Measurements from ENCODE around the gene ZDHHC14. TPM values are rescaled to one million over a fixed set of nuclear protein-coding genes. Genes with fewer than 3 reads are reported as not detected.

Gene ZDHHC14
- total RNA-seq, 2 experiments from 2014 or later = 1.3 to 1.6 TPM

- peaks cover 18% of the 10 kb centered on the region for H3K4me1 ChIP-seq (ENCODE audit: insufficient read depth, low read length)
- H3K4me1 Mint-ChIP-seq (ENCODE audit: low read depth) = peaks cover 12% of the 10 kb centered on the region
- no peak for ATAC-seq (ENCODE audit: poor library complexity)
- no peak overlapping the region for H3K4me3 ChIP-seq (ENCODE audit: low read length)
- CTCF ChIA-PET = no interaction called here
- H3K9me3 Mint-ChIP-seq = no peaks in the 10 kb centered on the region
- H3K27ac Mint-ChIP-seq = no peak overlapping the region
- POLR2A ChIA-PET = no interaction called here
- H3K36me3 Mint-ChIP-seq (ENCODE audit: low read depth) = no peaks in the 10 kb centered on the region
- no peaks in the 10 kb centered on the region for H3K27me3 ChIP-seq (ENCODE audit: control insufficient read depth in 1 of 2, insufficient read depth in 2 of 2, low read length in 2 of 2)
- no peak overlapping the region for H3K4me3 Mint-ChIP-seq
- intact Hi-C loops (cut with DNase I, micrococcal nuclease) = no loop called here
- TF ChIP-seq, protein P1, sequence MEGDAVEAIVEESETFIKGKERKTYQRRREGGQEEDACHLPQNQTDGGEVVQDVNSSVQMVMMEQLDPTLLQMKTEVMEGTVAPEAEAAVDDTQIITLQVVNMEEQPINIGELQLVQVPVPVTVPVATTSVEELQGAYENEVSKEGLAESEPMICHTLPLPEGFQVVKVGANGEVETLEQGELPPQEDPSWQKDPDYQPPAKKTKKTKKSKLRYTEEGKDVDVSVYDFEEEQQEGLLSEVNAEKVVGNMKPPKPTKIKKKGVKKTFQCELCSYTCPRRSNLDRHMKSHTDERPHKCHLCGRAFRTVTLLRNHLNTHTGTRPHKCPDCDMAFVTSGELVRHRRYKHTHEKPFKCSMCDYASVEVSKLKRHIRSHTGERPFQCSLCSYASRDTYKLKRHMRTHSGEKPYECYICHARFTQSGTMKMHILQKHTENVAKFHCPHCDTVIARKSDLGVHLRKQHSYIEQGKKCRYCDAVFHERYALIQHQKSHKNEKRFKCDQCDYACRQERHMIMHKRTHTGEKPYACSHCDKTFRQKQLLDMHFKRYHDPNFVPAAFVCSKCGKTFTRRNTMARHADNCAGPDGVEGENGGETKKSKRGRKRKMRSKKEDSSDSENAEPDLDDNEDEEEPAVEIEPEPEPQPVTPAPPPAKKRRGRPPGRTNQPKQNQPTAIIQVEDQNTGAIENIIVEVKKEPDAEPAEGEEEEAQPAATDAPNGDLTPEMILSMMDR (IDR thresholded peaks at IDR 0.05) = no peak
- H3K27ac ChIP-seq (ENCODE audit: low read depth in 1 of 2, low read length in 2 of 2) = no peak overlapping the region
- H3K9me3 ChIP-seq (ENCODE audit: control insufficient read depth in 1 of 2, insufficient read depth in 1 of 2, low read length in 2 of 2) = no peaks in the 10 kb centered on the region
- DNase-seq = no peak
- H3K36me3 ChIP-seq (ENCODE audit: insufficient read depth, low read length) = no peaks in the 10 kb centered on the region
- peaks cover 4% of the 10 kb centered on the region for H3K27me3 Mint-ChIP-seq
Observed at GRCh38 chr6:157554747-157555146, 173.8 kb downstream of the ZDHHC14 start.

DNA sequence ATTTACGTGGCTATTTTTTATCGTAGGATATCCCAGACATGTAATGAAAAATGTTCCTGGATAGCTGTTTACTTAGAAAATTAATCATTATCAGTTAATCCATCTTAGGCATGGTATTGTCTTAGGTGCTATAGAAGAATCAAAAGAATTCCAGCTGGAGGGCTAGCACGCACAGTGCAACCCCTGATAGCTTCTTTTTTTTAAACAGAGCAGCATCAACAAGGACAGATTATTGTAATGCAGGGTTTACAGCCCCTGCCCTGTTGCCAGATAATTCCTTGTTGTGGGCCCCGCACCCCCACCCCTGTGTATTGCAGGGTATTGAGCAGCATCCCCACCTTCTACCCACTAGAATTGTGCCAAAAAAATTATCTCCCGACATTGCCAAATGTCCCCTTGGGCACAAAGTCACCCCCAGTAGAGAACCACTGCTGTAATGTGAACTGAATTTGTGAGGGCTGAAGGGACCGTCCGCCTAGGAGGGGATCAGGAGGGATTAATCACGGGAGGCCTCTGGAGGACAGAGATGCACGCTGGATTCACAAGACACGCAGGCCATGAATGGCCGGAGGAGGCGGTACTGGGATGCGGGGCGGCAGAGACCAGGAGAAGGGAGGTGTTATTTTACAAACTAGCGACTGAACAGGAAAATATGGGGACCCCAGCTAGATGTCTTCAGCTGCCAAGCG is 174.6 kb downstream of the ZDHHC14 start:
- Mint-ChIP-seq H3K4me1 (ENCODE audit: low read depth) (peaks cover 5% of the 10 kb centered on the region), H3K36me3 (ENCODE audit: low read depth) (no peaks in the 10 kb centered on the region), H3K27ac (no peak overlapping the region), H3K4me3 (no peak overlapping the region), H3K9me3 (no peaks in the 10 kb centered on the region), H3K27me3 (no peaks in the 10 kb centered on the region)
- TF ChIP-seq, protein P1 (IDR thresholded peaks at IDR 0.05) = no peak
- Histone ChIP-seq H3K9me3 (ENCODE audit: control insufficient read depth in 1 of 2, insufficient read depth in 1 of 2, low read length in 2 of 2) (no peaks in the 10 kb centered on the region), H3K27me3 (ENCODE audit: control insufficient read depth in 1 of 2, insufficient read depth in 2 of 2, low read length in 2 of 2) (no peaks in the 10 kb centered on the region), H3K4me1 (ENCODE audit: insufficient read depth, low read length) (peaks cover 10% of the 10 kb centered on the region), H3K36me3 (ENCODE audit: insufficient read depth, low read length) (no peaks in the 10 kb centered on the region), H3K4me3 (ENCODE audit: low read length) (no peak overlapping the region), H3K27ac (ENCODE audit: low read depth in 1 of 2, low read length in 2 of 2) (no peak overlapping the region)
- CTCF ChIA-PET = no interaction called here
- POLR2A ChIA-PET = no interaction called here
- intact Hi-C loops (cut with DNase I, micrococcal nuclease) = no loop called here
- ATAC-seq (ENCODE audit: poor library complexity) (no peak), DNase-seq (no peak)

DNA sequence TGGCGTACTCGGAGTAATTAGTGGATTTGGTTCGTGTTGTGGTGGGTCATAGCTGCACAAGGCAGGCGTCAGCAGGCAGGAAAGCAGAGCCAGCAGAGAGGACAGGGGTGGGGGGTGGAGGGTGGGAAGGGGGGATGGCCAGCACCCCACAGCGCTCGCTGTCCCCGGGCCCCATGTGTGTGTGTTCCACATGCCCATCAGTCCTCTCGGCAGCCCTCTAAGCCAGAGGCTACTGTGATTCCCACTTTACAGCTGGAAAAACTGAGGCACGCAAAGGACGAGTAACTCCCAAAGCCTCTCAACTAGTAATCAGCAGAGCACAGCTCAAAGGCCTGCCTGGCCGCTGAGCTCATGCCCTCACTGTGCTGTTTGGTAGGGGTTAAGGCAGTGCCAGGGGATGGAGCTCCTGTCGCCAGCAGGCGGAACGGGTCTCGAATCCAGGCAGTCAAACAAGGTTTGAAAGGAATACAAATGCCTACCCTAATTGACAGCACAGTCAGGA is 175.2 kb downstream of the ZDHHC14 start:
- ChIA-PET POLR2A (no interaction called here), CTCF (no interaction called here)
- intact Hi-C loops (cut with DNase I, micrococcal nuclease) = no loop called here
- no peak overlapping the region for H3K27ac Mint-ChIP-seq
- no peaks in the 10 kb centered on the region for H3K36me3 Mint-ChIP-seq (ENCODE audit: low read depth)
- no peaks in the 10 kb centered on the region for H3K9me3 Mint-ChIP-seq
- no peak overlapping the region for H3K4me3 Mint-ChIP-seq
- H3K4me1 ChIP-seq (ENCODE audit: insufficient read depth, low read length) = peaks cover 7% of the 10 kb centered on the region
- no peak overlapping the region for H3K4me3 ChIP-seq (ENCODE audit: low read length)
- H3K27me3 ChIP-seq (ENCODE audit: control insufficient read depth in 1 of 2, insufficient read depth in 2 of 2, low read length in 2 of 2) = no peaks in the 10 kb centered on the region
- H3K4me1 Mint-ChIP-seq (ENCODE audit: low read depth) = peaks cover 7% of the 10 kb centered on the region
- no peak for DNase-seq
- no peaks in the 10 kb centered on the region for H3K36me3 ChIP-seq (ENCODE audit: insufficient read depth, low read length)
- no peaks in the 10 kb centered on the region for H3K9me3 ChIP-seq (ENCODE audit: control insufficient read depth in 1 of 2, insufficient read depth in 1 of 2, low read length in 2 of 2)
- TF ChIP-seq, protein P1 (IDR thresholded peaks at IDR 0.05) = no peak
- ATAC-seq (ENCODE audit: poor library complexity) = no peak
- no peaks in the 10 kb centered on the region for H3K27me3 Mint-ChIP-seq
- H3K27ac ChIP-seq (ENCODE audit: low read depth in 1 of 2, low read length in 2 of 2) = no peak overlapping the region
